CD4-positive, alpha-beta T cell treated with Interleukin-10 for 1 hour (primary cell): ENCODE results near the gene EPHA10.
"Not testable (repeated sequence)": the region's sequence is repeated elsewhere in the genome, so short reads cannot be mapped to it uniquely, and the experiment has no call there.

Experiments used
- DNase-seq: peaks from one replicate; pipeline ENCODE4 v3.0.0-alpha.2; 2020

EPHA10 gene

DNA sequence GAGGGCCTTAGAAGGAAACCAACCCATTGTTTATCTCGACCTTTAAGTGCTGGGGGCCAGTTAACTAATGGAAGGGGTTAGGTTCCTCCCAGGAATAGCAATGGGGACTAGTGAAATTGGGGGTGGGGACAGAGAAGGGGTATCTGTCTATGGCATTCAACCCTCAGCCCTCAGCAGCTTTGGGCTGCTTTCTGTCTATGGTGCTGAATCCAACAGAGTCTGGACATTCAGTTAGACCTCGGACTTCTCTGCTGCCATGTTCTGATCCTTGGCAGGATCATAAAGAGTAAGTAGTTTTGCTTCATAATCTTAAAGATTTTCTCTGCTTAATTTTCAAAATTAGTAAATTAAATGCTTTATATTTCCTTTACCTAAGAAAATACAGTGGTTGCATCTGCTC is 2.6 kb upstream of the EPHA10 start:
- DNase-seq = no peak

DNA sequence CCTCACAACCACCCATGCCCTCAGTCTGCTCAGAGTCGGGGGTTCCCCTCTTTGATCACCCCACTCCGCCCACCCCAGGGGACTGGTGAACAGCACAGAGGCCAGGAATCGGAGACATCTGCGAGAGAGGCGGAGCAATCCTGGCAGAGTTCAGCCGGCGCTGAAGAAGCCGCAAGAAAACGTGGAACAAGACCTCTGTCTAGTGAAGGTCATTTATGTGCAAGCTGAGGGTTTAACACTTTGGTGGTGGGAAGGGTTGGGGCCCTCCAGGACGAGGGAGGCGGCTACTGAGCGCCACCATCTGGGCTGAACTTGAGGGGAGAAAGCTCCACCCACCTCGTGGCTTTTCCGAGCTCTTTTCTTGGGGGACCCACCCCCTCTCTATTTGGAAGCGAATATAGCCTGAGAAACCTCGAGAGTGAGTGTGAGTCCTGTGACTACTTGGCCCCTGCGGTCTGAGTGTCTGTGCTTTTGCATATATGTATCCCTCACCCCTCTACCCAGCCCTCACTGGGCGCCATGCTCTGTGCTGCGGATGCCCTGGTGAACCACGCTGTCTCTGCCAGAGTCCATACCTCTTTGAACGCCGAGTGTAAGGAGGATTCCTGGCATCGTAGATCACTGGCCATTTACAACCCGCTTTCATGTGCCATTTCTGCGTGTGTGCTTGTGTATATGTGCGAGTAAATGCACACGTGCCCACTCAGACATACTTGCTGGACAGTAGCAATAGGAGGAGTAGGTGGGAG is 1.2 kb upstream of the EPHA10 start:
- DNase-seq = no peak

DNA sequence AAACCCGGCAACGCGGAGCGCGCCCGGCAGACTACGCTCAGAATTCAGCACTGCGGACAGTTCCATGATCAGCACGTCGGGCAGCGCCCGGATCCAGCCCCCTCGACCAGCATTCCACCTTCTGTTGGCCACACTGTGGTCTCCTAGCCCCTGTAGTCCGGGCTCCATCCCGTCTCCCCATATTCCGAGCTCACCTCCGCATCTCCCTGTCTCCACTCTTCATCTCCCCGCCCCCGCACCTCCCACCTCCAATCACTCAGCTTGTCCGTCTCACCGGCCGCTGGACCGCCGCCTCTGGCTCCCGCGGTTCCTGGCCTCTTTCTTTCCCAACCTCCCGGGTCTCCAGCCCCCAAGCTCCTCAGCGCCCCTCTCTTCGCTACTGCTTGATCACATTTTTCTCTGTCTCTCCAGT is 500 bp downstream of the EPHA10 start:
- peak; percentile 10 for DNase-seq

DNA sequence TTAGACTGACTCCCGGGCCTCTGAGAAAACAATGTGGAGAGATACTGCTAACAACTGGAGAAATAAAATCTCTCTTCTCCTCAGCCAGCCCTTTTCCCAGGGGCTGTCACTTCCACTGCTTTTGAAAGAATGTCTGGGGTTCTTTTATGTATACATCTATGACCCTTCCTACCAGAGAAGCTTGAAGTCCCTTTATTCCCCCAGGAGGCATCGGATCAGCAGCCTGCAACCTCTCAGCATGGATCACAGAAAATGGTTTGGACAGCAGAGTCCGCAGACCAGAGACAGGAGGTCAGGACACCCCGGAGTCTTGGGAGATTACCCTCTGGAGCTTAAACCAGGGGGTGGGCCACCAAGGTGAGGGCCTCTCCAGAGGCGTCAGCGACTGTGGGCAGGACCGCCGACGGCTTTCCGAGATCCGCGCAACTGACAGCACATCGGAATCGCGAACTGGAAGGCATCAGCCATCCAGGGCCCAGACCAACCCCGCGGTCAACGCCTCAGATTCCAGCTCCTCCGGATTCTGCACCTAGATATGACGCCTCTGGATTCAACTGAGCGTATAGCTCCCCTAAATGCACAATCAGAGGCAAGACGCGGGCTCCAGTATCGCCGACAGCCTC is 1.0 kb downstream of the EPHA10 start:
- DNase-seq = no peak

DNA sequence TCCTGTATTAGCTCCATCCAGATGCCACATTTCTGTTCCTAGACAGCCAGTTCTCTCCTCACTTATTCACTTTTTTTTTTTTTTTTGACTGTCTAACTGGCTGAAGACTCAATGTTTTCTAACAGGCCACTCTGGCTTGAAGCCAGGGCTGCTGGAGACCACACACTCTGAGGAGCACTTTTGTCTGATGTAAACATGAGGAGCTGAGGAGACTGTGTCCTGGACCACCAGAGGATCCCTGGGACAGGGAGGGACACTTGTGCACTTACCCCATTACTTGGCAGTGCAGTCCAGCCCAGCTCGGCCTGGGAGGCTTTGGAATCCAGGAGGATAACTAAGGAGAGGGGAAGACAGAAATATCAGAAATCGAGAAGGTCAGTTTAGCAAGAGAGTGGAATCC is 2.4 kb downstream of the EPHA10 start:
- DNase-seq = no peak

DNA sequence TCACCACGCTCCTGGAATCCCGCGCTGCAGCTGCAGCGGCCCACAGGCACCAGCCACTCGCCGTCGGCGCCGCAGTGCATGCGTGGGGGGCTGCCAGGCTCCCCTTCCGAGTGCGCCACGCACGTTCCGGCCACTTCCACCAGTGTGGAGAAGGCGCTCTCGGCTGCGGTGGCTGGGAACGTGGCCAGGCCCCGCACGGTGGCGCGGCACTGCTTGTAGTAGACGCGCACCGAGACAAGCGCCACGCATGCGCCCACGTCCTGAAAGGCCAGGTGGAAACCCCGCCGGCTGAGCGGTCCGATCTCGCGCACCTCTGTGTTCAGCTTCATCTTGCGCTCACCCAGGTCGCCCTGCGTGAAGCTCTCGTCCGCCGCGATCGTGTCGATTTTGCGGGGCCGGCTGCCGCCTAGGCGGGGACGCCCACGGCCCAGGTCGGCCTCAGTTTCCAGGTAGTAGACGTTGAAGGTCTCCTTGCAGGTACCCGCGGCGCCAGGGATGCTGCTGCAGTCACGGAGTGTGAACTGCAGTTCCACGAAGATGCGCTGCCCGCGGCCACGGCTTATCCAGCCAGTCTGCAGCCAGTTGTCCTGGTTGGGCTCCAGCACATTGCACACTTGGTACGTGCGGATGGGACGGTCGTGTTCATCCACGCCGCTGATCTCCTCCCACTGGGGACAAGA is 3.4 kb downstream of the EPHA10 start:
- no peak for DNase-seq

DNA sequence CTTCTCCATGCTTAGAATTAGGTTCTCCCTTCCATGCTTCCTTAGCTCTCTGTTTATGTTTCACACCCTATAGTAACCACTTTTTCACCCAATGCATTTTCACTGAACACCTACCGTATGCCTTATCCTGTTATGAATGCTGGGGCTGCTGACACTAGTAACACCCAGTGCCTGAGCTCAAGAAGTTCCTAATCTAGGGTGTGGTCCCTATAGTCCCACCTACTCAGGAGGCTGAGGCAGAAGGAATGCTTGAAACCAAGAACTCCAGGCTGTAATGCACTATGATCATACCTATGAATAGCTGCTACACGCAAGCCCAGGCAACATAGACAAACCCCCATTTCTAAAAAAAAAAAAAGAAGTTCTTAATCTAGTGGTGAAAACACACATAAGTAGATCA is 5.5 kb downstream of the EPHA10 start:
- DNase-seq = no peak

DNA sequence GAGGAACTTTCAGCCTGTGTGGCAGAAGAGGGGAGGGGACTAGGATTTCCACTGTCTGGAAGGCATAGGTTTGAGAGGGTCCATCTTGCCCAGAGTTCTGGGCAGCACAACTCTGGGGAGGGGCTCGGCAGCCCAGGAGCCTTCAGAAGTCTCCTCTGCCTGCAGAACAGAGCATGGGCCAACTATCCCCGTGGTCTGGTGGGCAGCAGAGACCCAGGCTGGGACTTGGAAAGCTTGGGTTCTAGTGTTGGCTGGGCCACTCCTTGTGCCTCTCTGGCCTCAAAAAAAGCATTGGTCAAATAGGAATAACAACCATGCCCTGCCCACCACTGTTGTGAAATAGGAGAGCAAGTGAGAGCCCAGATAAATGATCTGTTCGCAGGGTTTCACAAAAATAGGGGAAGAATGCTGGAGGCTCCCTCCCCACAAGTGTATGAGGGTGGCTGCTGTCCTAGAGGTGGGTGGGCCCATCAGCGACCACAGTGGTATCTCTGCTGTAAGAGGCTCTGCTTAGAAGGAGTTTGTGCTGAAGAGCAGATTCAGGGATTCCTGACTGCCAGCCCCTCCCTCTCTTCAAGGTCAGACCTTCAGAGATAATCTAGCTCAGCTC is 8.9 kb downstream of the EPHA10 start:
- no peak for DNase-seq

DNA sequence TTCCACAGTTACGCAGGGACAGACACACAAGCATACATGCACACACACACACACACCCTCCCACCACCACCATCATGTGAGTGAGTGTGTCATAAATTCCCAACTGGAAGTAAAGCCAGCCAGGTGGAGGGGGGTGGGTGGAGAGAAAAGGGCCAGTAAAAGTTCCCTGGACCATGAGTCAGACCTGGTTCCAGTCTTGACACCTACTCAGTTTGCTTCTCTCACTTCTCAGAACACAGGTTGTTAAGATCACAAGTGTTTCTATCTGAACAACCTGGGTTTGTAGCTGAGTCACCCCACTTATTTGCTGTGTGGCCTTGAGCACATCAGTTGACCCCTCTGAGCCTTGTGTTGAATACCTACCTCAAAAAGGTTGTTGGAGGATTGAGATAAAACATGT is 9.6 kb downstream of the EPHA10 start:
- no peak for DNase-seq

DNA sequence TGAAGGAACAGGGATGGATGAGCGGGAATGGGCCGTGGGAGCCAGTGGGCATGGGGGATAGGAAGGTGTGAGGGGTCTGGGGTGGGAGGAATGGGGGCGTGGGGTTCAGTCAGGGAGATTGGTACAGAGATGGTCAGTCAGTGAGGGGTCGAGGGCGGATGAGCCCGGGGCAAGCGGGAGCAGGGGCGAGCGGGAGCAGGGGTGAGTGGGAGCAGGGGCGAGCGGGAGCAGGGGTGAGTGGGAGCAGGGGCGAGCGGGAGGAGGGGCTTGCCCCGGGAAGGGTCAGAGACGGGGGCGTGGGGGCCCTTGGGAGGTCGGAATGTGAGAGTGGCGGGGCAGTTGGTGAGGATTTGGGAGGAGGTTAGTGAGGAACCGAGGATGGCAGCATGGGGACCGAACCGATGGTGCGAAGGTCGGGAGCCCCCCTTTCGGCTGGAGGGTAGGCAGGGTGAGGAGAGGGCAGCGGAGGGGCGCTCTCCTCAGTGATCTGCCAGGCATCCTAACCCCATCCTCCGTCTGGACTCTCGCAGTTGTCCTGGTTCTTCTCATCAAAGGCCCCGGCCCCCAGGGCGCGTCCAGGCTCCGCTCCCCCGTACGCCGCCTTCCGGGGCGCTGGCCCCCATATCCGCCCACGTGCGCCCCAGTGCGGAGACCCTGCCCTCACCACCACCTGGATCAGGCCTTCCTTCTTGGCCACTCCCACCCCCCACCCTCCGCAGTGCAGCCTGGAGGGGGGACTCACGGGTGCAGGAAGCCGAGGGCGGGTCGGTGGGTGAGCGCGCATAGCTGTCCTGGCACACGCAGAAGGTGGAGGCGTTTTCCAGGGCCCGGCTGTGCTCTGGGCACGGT is 11.2 kb downstream of the EPHA10 start:
- DNase-seq = no peak

DNA sequence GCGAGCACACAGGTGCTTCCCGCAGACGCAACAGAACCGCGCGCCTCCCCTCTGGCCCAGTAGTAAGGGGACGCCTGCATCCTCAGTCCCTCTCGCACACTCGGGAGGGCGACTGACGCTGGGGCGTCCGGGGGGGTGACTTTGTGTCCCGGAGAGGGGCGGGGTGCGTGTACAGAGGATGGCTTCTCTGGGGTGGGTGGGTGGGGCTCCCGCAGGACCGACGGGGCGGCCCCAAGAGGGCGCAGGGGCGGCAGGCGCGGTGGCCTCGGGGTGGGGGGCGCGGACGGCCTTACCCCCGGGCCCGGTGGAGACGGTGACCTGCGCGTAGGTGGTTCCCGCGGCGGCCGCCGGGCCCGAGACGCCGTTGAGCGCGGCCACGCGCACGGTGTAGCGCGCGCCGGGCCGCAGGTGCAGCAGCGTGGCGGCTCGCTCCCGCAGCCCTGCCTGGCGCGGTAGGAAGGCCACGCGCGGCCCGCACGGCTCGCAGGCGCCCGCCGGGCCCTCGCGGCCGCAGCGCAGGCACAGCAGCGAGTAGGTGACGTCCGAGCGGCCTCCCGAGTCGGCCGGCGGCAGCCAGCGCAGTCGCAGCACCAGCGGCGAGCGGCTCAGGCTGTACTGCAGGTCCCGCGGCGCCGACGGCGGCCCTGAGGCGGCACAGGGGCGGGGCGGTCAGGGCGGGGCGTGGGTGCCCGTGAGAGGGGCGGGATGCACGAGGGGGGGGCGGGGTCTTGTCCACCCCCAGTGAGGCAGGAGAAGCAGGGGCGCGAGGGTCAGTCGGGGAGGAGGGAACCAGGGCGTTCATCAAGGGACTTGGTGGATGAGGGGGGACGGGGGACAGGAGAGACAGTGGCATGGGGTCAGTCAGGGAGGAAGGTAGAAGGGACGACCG is 12.1 kb downstream of the EPHA10 start:
- DNase-seq = no peak

DNA sequence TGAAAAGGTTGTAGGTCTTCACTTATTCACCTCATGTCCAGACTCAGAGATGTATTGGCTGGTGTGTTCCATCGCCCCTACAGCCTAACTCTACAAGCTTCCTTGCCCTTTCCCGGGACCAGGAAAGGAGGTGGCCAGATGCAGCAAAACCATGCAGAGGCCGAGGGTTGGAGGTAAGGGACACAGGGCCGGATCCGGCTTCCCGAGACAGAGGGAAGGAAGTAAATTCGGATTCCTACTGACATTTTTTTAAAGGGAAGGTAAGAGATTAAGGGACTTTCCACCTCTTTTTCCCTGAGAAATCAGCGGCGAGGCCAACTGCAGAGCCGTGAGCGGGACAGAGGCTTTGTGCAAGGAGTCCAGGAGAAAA is 12.7 kb downstream of the EPHA10 start:
- no peak for DNase-seq

DNA sequence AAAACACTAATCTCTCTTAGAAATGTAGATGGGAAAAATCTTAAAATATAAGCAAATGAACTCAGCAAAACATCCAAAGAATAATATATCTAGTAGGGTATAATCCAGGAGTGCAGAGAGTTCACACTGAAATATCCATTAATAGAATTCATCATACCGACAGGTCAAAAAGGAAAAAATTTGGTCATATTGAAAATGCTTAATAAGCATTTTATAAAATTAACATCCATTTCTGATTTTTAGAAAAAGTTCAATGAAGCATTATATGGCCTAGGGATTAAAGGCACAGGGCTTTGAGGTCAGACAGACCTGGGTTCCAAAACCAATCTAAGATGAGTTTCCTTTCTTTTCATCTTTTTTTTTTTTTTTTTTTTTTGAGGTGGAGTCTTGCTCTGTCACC is 16.4 kb downstream of the EPHA10 start:
- no peak for DNase-seq

DNA sequence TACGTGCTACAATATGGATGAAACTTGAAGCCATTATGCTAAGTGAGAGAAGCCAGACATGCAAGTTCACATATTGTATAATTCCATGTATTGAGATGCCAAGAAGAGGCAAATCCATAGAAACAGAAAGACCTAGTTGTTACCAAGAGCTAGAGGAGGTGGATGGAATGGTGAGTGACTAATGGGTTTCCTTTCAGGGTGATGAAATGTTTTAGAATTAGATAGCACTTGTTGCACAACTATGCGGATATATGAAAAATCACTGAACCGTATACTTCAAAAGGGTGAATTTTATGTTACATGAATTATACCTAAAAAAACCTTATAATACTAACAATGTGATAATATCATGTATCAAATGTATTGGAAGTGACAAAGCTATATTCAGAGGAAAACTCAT is 18.1 kb downstream of the EPHA10 start:
- no peak for DNase-seq

DNA sequence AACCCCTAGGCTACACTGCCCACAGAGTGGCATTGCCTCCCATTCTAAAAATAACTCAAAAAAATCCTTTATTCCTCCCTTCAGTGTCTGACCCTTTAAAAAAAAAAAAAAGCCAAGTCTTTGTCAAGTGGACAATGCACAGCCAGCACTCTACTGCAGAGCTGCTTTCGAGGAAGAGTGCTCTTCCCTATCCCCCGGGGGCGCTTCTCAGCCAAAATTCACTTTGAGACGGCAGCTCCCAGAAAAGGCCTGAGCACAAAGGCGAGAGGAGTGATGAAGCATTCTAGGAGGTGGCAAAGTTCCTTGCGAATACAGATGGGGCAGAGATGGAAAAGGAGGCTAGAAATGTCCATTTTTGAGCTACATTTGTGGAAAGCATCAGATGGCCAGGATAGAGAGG is 23.3 kb downstream of the EPHA10 start:
- no peak for DNase-seq

DNA sequence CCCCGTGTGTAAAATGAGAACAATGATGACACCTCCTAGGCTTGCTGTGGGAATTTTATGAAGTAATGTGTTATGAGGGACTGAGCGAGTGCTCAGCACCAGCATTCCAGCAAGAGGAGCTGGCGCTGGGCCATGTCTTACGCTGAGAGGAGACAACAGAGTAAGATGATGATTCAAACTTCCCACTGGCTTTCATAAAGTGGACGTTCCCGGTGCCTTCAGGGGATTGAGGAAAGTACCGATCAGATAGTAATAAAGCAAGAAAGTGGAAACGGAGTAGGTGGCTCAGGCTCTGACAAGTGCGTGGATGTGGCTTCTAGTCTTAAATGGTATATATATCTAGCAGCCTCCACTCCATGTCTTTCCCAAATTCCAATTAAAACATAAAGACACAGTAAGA is 23.8 kb downstream of the EPHA10 start:
- DNase-seq = no peak

DNA sequence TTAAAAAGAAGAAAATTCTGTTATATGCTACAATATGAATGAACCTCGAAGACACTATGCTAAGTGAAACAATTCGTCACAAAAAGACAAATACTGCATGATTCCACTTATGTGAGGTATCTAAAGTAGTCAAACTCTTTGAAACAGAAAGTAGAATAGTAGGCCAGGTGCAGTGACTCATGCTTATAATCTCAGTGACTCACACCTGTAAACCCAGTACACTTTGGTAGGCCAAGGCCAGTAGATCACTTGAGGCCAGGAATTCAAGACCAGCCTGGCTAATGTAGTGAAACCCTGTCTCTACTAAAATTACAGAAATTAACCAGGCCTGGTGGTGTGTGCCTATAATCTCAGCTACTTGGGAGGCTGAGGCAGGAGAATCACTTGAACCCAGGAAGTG is 25.7 kb downstream of the EPHA10 start:
- DNase-seq = no peak

DNA sequence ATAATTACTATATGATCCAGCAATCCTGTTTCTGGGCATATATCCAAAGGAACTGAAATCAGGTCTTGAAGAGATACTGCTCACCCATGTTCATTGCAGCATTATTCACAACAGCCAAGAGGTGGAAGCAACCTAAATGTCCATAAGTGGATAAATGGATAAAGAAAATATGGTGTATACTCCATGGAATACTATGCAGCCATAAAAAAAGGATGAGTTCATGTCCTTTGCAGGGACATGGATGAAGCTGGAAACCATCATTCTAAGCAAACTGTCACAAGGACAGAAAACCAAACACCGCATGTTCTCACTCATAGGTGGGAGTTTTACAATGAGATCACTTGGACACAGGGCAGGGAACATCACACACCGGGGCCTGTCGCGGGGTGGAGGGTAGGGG is 26.3 kb downstream of the EPHA10 start:
- not testable (repeated sequence) for DNase-seq

DNA sequence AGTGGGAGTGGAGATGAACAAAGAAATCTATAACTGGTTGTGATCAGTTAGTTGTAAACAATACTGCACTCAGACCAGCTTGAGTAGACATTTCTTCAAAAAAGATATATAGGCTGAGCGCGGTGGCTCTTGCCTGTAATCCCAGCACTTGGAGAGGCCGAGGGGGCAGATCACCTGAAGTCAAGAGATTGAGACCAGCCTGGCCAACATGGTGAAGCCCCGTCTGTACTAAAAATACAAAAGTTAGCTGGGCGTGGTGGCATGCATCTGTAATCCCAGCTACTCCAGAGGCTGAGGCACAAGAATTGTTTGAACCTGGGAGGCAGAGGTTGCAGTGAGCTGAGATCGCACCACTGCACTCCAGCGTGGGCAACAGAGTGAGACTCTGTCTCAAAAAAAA is 26.9 kb downstream of the EPHA10 start:
- DNase-seq = not testable (repeated sequence)

DNA sequence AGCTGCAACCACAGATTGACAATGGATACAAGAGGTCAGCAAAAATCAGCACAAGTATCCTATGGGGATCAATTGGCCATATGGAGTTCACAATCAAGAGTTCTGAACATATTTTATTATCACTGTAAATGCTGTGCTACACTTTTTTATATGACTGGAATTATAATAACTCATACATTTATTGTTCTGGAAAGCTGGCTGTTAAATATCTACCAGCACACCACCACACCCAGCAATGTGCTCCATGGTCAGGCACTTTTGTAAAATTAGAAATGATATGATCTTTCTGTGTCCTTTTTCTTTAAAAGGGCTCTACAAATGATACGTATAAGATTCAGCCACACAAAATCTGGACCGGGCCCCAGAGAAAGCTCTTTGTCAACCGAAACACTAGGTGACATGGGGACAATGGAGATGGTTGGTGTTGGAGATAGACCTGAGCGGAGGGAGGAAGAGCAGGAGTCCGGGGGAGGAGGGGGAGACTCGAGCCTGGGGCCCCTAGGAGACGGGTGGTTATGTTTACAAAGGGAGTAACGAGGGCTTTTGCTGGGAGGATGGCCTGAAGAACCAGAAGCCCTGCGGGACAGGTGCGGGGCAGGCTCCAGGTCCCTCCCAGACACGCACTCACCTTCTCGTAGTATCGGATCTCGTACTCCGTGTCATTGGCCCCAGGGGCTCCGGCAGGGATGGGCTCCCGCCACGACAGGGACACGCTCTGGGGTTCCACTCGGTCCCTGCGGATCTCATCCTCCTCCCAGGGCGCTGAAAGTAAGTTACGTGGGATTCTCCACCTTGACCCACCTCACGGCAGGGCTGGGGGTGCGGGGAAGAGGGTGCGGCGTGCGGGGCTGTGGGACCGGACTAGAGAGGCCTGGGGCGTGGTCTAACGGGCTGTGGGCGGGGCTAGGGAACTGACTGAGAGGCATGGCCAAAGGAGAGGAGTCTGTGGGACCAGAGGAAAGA is 30.0 kb downstream of the EPHA10 start:
- no peak for DNase-seq
